ENCODE results near the gene AMD1. TPM values are rescaled to one million over a fixed set of nuclear protein-coding genes. Genes with fewer than 3 reads are reported as not detected.
A peak's percentile ranks its signal among the peaks of the same experiment; 100 is the strongest.

The AMD1 gene
- total and polyA plus RNA-seq, 10 of the 15 experiments (the other 5 are each of a cell fraction or from before 2014, with no cell fraction given): 58.2 to 116 (median 79.3) TPM

- TF ChIP-seq ATF2 (IDR thresholded peaks at IDR 0.05; ENCODE audit: low read length) (no peak), ZNF687 (IDR thresholded peaks at IDR 0.05) (no peak), ZNF24 (IDR thresholded peaks at IDR 0.05) (no peak), WRNIP1 (IDR thresholded peaks at IDR 0.05; ENCODE audit: borderline replicate concordance, low read depth, low read length) (no peak), E2F8 (IDR thresholded peaks at IDR 0.05; ENCODE audit: low read depth, partially characterized antibody) (no peak), EGR1 (IDR thresholded peaks at IDR 0.05; ENCODE audit: borderline replicate concordance in 1 of 2, low read depth in 2 of 2, low read length in 2 of 2) (no peak), RUNX3 (IDR thresholded peaks at IDR 0.05; ENCODE audit: low read length) (0 out of 2 replicates have a peak, but pooled peaks have one; percentile 30), SUZ12 (IDR thresholded peaks at IDR 0.05; ENCODE audit: unreplicated experiment) (no peak), HCFC1 (IDR thresholded peaks at IDR 0.05; ENCODE audit: low read length) (no peak), KLF5 (IDR thresholded peaks at IDR 0.05; ENCODE audit: partially characterized antibody) (no peak), IRF4 (IDR thresholded peaks at IDR 0.05; ENCODE audit: low read depth, low read length) (no peak), PAX8 (IDR thresholded peaks at IDR 0.05) (no peak), NRF1 (conservative IDR thresholded peaks at IDR 0.05; ENCODE audit: low read depth, low read length) (no peak), BCL11A (IDR thresholded peaks at IDR 0.05; ENCODE audit: low read depth, low read length) (no peak), ZBED1 (IDR thresholded peaks at IDR 0.05; ENCODE audit: borderline replicate concordance) (no peak), ETV6 (conservative IDR thresholded peaks at IDR 0.05 in 1 of 2, IDR thresholded peaks at IDR 0.05 in 1 of 2; ENCODE audit: borderline replicate concordance in 1 of 2, low read depth in 1 of 2) (no peak), TAF1 (IDR thresholded peaks at IDR 0.05; ENCODE audit: borderline replicate concordance, low read depth, low read length) (0 out of 2 replicates have a peak, but pooled peaks have one; percentile 69), SMAD5 (IDR thresholded peaks at IDR 0.05; ENCODE audit: low read depth) (no peak), MYB (IDR thresholded peaks at IDR 0.05; ENCODE audit: borderline replicate concordance, low read depth, low read length) (no peak), HDAC2 (IDR thresholded peaks at IDR 0.05) (no peak), EP300 (IDR thresholded peaks at IDR 0.05; ENCODE audit: borderline replicate concordance in 1 of 2, control insufficient read depth in 1 of 2, low read depth in 2 of 2, low read length in 2 of 2) (no peak), POLR2A (IDR thresholded peaks at IDR 0.05; ENCODE audit: low read depth, low read length) (peak; percentile 85), EZH2 (IDR thresholded peaks at IDR 0.05; ENCODE audit: borderline replicate concordance, control insufficient read depth, low read depth, low read length) (no peak), NFXL1 (IDR thresholded peaks at IDR 0.05; ENCODE audit: borderline replicate concordance) (no peak)
Observed at GRCh38 chr6:110876170-110876773, 1.7 kb downstream of the AMD1 start (continued).

Measured in GM12878 (cell line).